ENCODE measurements around the gene MSANTD3.

Gene MSANTD3

GRCh38 chr9:100465761-100466160, 38.8 kb downstream of the MSANTD3 start:
- no peak for DNase-seq (ENCODE audit: low spot score)

- no peak for DNase-seq (ENCODE audit: low spot score)
These were observed 39.4 kb downstream of the MSANTD3 start for GRCh38 chr9:100466171-100466828.

- no peak for DNase-seq (ENCODE audit: low spot score)
These were observed 39.9 kb downstream of the MSANTD3 start for GRCh38 chr9:100466829-100467221.

GRCh38 chr9:100468041-100468440, 41.1 kb downstream of the MSANTD3 start:
- DNase-seq (ENCODE audit: low spot score), result no peak

DNA sequence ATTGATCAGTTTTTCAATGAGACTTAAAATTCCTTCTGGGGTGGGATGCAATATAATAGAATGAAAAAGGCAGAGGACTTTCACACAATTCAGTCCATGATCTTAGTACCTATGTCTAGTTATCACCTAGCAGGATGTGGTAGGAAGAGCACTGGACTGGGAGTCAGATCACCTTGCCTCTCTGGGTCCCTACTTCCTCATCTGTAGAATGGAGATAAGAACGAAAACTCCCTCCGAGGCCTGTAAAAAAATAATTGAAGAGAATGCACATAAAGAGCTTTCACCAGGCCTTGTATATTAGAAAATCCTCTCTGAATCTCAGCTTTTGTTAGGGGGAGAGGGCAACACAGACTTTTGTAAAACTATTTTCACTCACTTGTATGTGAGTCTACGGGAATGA, 45.3 kb downstream of the MSANTD3 start:
- no peak for DNase-seq (ENCODE audit: low spot score)

DNA sequence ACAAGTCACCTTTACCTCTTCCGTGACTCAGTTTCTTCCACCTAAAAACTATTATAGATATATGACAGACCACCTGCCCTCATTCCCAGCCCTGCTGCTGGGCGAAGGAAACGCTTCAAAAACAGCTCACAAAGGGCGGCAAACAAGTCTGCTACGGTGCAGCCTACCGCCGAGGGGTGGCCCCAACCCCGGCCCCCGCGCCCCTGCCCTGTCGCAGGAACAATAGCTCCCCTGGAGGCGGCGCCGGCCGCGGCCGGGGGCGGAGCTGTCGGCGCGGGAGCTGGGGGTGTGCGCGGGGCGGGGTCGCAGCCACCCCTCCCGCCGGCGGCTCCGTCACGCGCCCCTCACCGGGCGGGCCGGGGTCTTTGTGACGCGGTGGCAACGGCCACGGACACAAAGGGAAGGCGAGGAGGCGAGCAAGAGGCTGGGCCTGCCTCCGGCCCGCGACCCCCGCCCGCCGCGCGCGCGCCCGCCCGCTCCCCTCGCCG, 45.9 kb downstream of the MSANTD3 start, which contains the start of gene TMEFF1:
Gene TMEFF1, plus strand, starts transcription at position 362 of the 488 bp plus-strand sequence. CDS start 396 bp downstream, outside the sequence.
- peak; percentile 18 for DNase-seq (ENCODE audit: low spot score)

- peak; percentile 34 for DNase-seq (ENCODE audit: low spot score)
These were observed 46.5 kb downstream of the MSANTD3 start for GRCh38 chr9:100473276-100474081.

GRCh38 chr9:100474082-100474923, 47.4 kb downstream of the MSANTD3 start:
- DNase-seq (ENCODE audit: low spot score), result no peak

DNA sequence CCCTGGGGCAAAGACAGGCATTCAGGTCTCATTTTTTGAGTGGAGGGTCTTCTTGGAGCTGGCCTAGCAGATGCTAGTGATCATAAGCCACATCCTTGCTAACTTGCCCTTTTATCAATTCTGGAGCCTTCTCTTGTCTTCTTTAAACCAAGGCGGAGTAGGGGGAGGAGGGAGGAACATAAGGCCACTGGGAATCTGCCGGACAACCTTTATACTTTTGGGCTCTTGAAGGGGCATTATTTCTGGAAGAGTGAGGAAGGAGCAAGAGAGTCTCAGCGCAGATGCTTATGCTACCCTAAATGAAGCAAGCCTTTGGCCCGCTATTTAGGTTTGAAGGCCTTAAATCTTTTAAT, 48.0 kb downstream of the MSANTD3 start:
- DNase-seq (ENCODE audit: low spot score), result no peak

- DNase-seq (ENCODE audit: low spot score), result no peak
These were observed 50.3 kb downstream of the MSANTD3 start for GRCh38 chr9:100477241-100477640.

GRCh38 chr9:100478192-100478591, 51.2 kb downstream of the MSANTD3 start:
- no peak for DNase-seq (ENCODE audit: low spot score)

GRCh38 chr9:100479820-100480219, 52.9 kb downstream of the MSANTD3 start:
- DNase-seq (ENCODE audit: low spot score), result no peak

DNA sequence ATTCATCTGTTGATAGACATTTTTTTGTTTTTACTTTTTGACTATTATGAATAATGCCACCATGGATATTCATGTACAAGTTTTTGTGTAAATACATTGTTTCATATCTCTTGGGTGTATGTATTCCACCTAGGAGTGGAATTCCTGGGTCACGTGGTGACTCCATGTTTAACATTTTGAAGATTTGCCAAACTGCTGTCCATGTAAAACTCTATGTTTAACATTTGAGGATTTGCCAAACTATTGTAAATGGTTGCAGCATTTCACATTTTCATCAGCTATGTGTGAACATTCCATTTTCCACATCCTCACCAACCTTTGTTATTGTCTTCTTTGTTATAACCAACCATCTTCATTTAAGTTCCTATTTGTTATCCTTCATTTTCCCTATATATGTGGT, 58.3 kb downstream of the MSANTD3 start:
- no peak for DNase-seq (ENCODE audit: low spot score)

GRCh38 chr9:100486479-100487176, 59.7 kb downstream of the MSANTD3 start:
- DNase-seq (ENCODE audit: low spot score), result no peak

GRCh38 chr9:100488177-100488576, 61.2 kb downstream of the MSANTD3 start:
- DNase-seq (ENCODE audit: low spot score), result no peak

DNA sequence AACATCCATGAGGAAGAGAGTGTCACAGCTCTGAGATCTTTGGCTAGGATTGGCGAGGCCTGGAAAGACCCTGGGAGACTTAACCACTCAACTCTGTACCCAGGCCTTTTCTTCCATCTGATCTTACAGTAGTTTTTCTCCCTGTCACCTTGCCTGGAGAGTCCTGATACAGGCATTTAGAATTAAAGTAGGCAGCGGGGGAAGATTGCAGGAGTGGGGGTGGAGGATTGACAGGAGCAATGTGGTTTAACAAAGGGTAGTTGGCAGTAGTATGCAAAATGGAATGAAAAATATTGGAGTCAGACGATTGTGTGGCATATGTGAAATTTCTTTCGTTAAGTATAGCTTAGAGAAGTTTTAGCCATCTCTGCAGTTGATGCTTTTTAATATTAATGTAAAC, 62.9 kb downstream of the MSANTD3 start:
- DNase-seq (ENCODE audit: low spot score), result no peak

- DNase-seq (ENCODE audit: low spot score), result no peak
These were observed 66.0 kb downstream of the MSANTD3 start for GRCh38 chr9:100492952-100493351.

- DNase-seq (ENCODE audit: low spot score), result no peak
These were observed 71.6 kb downstream of the MSANTD3 start for GRCh38 chr9:100498592-100498991.

- DNase-seq (ENCODE audit: low spot score), result no peak
These were observed 72.5 kb downstream of the MSANTD3 start for GRCh38 chr9:100499460-100499859.

DNA sequence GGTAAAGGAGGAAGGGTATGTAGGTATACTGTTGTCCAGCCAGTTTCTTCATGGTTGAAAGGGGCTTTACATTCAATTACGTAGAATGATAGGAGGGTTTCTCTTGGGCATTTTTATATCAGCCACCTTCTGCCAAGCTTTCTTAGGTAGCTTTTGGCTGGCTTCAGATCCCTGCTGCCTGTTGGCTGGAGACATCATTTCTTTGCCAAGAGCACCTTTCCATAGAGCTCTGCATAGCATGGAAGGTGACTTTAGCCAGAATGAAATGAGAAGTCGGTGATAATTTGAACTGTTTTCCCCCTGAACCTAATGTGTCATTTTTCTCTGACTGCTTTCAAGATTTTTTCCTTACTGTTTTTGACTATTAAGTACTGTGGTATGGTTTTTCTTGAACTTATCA, 72.9 kb downstream of the MSANTD3 start:
- no peak for DNase-seq (ENCODE audit: low spot score)
